Neural progenitor cell (in vitro differentiated cells): ENCODE data around the gene FYN. TPM values are rescaled to one million over a fixed set of nuclear protein-coding genes. Genes with fewer than 3 reads are reported as not detected.
A peak's percentile ranks its signal among the peaks of the same experiment; 100 is the strongest.

Experiments
- DNase-seq: peaks from one replicate; pipeline ENCODE4 v3.0.0-alpha.2; 2016; ENCODE audit warnings: low spot score
- H2AFZ ChIP-seq: fragments of 200-600 bp; sonication (generic); replicated peaks from 2 replicates; pipeline ENCODE4 v1.6.1; 2016; ENCODE audit warnings: antibody characterized with exemption
- H3F3A ChIP-seq: fragments of 200-600 bp; sonication (generic); 2 replicates; pipeline ENCODE4 v1.6.1; 2016; ENCODE audit warnings: antibody characterized with exemption, low read depth
- H3K27ac ChIP-seq: fragments of 200-600 bp; sonication (generic); 2 replicates; pipeline ENCODE4 v1.5.1; 2016; ENCODE audit warnings: mild to moderate bottlenecking
- H3K27me3 ChIP-seq: fragments of 200-600 bp; sonication (generic); 2 replicates; pipeline ENCODE4 v1.6.1; 2016; ENCODE audit warnings: mild to moderate bottlenecking, moderate library complexity
- H3K36me3 ChIP-seq: fragments of 200-600 bp; sonication (generic); 2 replicates; pipeline ENCODE4 v1.5.1; 2016
- H3K4me1 ChIP-seq: fragments of 200-600 bp; sonication (generic); 2 replicates; pipeline ENCODE4 v1.6.1; 2016; ENCODE audit warnings: mixed run types
- H3K4me2 ChIP-seq: fragments of 200-600 bp; sonication (generic); 2 replicates; pipeline ENCODE4 v1.6.1; 2016
- H3K4me3 ChIP-seq: fragments of 200-600 bp; sonication (generic); 2 replicates; pipeline ENCODE4 v1.5.1; 2016
- H3K79me2 ChIP-seq: fragments of 200-600 bp; sonication (generic); 2 replicates; pipeline ENCODE4 v1.6.1; 2016; ENCODE audit warnings: low read depth
- H3K9ac ChIP-seq: fragments of 200-600 bp; sonication (generic); 2 replicates; pipeline ENCODE4 v1.6.1; 2016
- H3K9me3 ChIP-seq: fragments of 200-600 bp; sonication (generic); 2 replicates; pipeline ENCODE4 v1.5.1; 2016; ENCODE audit warnings: low read depth
- H4K20me1 ChIP-seq: fragments of 200-600 bp; sonication (generic); 2 replicates; pipeline ENCODE4 v1.6.1; 2016; ENCODE audit warnings: low read depth
- H3K27ac Mint-ChIP-seq: 3 replicates; pipeline ENCODE4 v1.8.0; 2021; ENCODE audit warnings: mixed read lengths
- H3K27me3 Mint-ChIP-seq: 2 replicates; pipeline ENCODE4 v1.8.0; 2022; ENCODE audit warnings: low read depth, mild to moderate bottlenecking, inconsistent platforms, moderate library complexity, mixed read lengths; ENCODE audit not compliant: insufficient read depth
- H3K36me3 Mint-ChIP-seq: 3 replicates; pipeline ENCODE4 v1.8.0; 2021; ENCODE audit warnings: mixed read lengths
- H3K4me1 Mint-ChIP-seq: 3 replicates; pipeline ENCODE4 v1.8.0; 2021; ENCODE audit warnings: mixed read lengths
- H3K4me3 Mint-ChIP-seq: 3 replicates; pipeline ENCODE4 v1.8.0; 2021; ENCODE audit warnings: mild to moderate bottlenecking, moderate library complexity, mixed read lengths
- H3K9me3 Mint-ChIP-seq: 3 replicates; pipeline ENCODE4 v1.8.0; 2020; ENCODE audit warnings: mixed read lengths
- CTCF ChIP-seq: fragments of 200-600 bp; sonication (generic); IDR thresholded peaks from 2 replicates; pipeline ENCODE4 v1.5.1; 2017; ENCODE audit warnings: antibody characterized with exemption, mild to moderate bottlenecking
- EZH2 ChIP-seq: fragments of 200-600 bp; sonication (generic); IDR thresholded peaks from 2 replicates; pipeline ENCODE4 v1.6.1; 2017; ENCODE audit warnings: antibody characterized with exemption, mild to moderate bottlenecking, moderate library complexity
- EZH2phosphoT487 ChIP-seq: fragments of 200-600 bp; sonication (generic); IDR thresholded peaks from 2 replicates; pipeline ENCODE4 v1.6.1; 2017; ENCODE audit warnings: antibody characterized with exemption
- total RNA-seq: library from RNA; depleted of rRNA; stranded (reverse); fragments of >200 nt; gene quantifications from 2 replicates; pipeline ENCODE4 v1.2.3, GENCODE V29; 2015; ENCODE audit warnings: low replicate concordance

Gene FYN
- total RNA-seq, 1 donor from 2014 or later, result 167 TPM

- no peaks in the 10 kb centered on the region for H3K9me3 ChIP-seq
- peaks cover 31% of the 10 kb centered on the region for H3K4me1 ChIP-seq
- no peak overlapping the region for H3K27ac ChIP-seq
- Mint-ChIP-seq H3K27me3 (peaks cover 2% of the 10 kb centered on the region), H3K9me3 (no peaks in the 10 kb centered on the region), H3K4me3 (peak overlapping the region; percentile 47), H3K4me1 (peaks cover 38% of the 10 kb centered on the region), H3K27ac (no peak overlapping the region), H3K36me3 (peaks cover 22% of the 10 kb centered on the region)
- peak overlapping the region; percentile 54 for H3K4me2 ChIP-seq
- no peak overlapping the region for H3K9ac ChIP-seq
- no peaks in the 10 kb centered on the region for H3K27me3 ChIP-seq
- H3K4me3 ChIP-seq, result no peak overlapping the region
- H4K20me1 ChIP-seq, result peaks cover 14% of the 10 kb centered on the region
- TF ChIP-seq CTCF (no peak), EZH2phosphoT487 (no peak), EZH2 (no peak)
- H2AFZ ChIP-seq, result no peak overlapping the region
- peak; percentile 47 for DNase-seq
- no peaks in the 10 kb centered on the region for H3K36me3 ChIP-seq
- peaks cover 5% of the 10 kb centered on the region for H3K79me2 ChIP-seq
- H3F3A ChIP-seq, result peaks cover 5% of the 10 kb centered on the region
Observed at GRCh38 chr6:111750753-111751673, 122.2 kb downstream of the FYN start.

GRCh38 chr6:111750153-111750552 is 123.1 kb downstream of the FYN start:
- peaks cover 5% of the 10 kb centered on the region for H3F3A ChIP-seq
- no peaks in the 10 kb centered on the region for H3K27me3 ChIP-seq
- H3K27ac Mint-ChIP-seq, result no peak overlapping the region
- peaks cover 46% of the 10 kb centered on the region for H3K4me1 Mint-ChIP-seq
- no peak overlapping the region for H3K4me3 Mint-ChIP-seq
- peaks cover 15% of the 10 kb centered on the region for H4K20me1 ChIP-seq
- no peak for TF ChIP-seq CTCF
- no peak for TF ChIP-seq EZH2
- TF ChIP-seq EZH2phosphoT487, result no peak
- H3K4me1 ChIP-seq, result peaks cover 38% of the 10 kb centered on the region
- H3K79me2 ChIP-seq, result peaks cover 5% of the 10 kb centered on the region
- H3K27ac ChIP-seq, result no peak overlapping the region
- H3K36me3 Mint-ChIP-seq, result peaks cover 22% of the 10 kb centered on the region
- no peaks in the 10 kb centered on the region for H3K9me3 ChIP-seq
- H3K9ac ChIP-seq, result no peak overlapping the region
- H2AFZ ChIP-seq, result no peak overlapping the region
- no peak overlapping the region for H3K4me2 ChIP-seq
- no peak overlapping the region for H3K4me3 ChIP-seq
- no peaks in the 10 kb centered on the region for H3K36me3 ChIP-seq
- peaks cover 4% of the 10 kb centered on the region for H3K27me3 Mint-ChIP-seq
- no peaks in the 10 kb centered on the region for H3K9me3 Mint-ChIP-seq
- no peak for DNase-seq

GRCh38 chr6:111748231-111748647 is 125.0 kb downstream of the FYN start:
- Histone ChIP-seq H3K27ac (no peak overlapping the region), H4K20me1 (peaks cover 18% of the 10 kb centered on the region), H3F3A (peaks cover 5% of the 10 kb centered on the region), H3K4me3 (no peak overlapping the region), H3K9me3 (no peaks in the 10 kb centered on the region), H3K36me3 (no peaks in the 10 kb centered on the region), H3K4me2 (no peak overlapping the region), H3K79me2 (peaks cover 5% of the 10 kb centered on the region), H3K9ac (no peak overlapping the region), H2AFZ (no peak overlapping the region), H3K27me3 (no peaks in the 10 kb centered on the region), H3K4me1 (peaks cover 52% of the 10 kb centered on the region)
- H3K9me3 Mint-ChIP-seq, result no peaks in the 10 kb centered on the region
- DNase-seq, result no peak
- peaks cover 2% of the 10 kb centered on the region for H3K27me3 Mint-ChIP-seq
- peaks cover 10% of the 10 kb centered on the region for H3K36me3 Mint-ChIP-seq
- TF ChIP-seq EZH2phosphoT487, result no peak
- H3K27ac Mint-ChIP-seq, result no peak overlapping the region
- H3K4me1 Mint-ChIP-seq, result peaks cover 65% of the 10 kb centered on the region
- no peak overlapping the region for H3K4me3 Mint-ChIP-seq

GRCh38 chr6:111747829-111748228 is 125.4 kb downstream of the FYN start:
- no peak overlapping the region for H3K27ac Mint-ChIP-seq

More at GRCh38 chr6:111747829-111748228, 125.4 kb downstream of the FYN start:
- H3K27ac ChIP-seq, result no peak overlapping the region
- Mint-ChIP-seq H3K4me3 (no peak overlapping the region), H3K27me3 (peaks cover 2% of the 10 kb centered on the region), H3K9me3 (no peaks in the 10 kb centered on the region), H3K36me3 (peaks cover 10% of the 10 kb centered on the region), H3K4me1 (peaks cover 68% of the 10 kb centered on the region)
- peaks cover 52% of the 10 kb centered on the region for H3K4me1 ChIP-seq
- H3K4me2 ChIP-seq, result no peak overlapping the region
- H3K9me3 ChIP-seq, result no peaks in the 10 kb centered on the region
- no peak overlapping the region for H2AFZ ChIP-seq
- peaks cover 5% of the 10 kb centered on the region for H3K79me2 ChIP-seq
- H4K20me1 ChIP-seq, result peaks cover 18% of the 10 kb centered on the region
- H3K9ac ChIP-seq, result no peak overlapping the region
- DNase-seq, result no peak
- no peak overlapping the region for H3K4me3 ChIP-seq
- no peaks in the 10 kb centered on the region for H3K36me3 ChIP-seq
- TF ChIP-seq EZH2, result no peak
- TF ChIP-seq CTCF, result no peak
- TF ChIP-seq EZH2phosphoT487, result no peak
- H3K27me3 ChIP-seq, result no peaks in the 10 kb centered on the region
- H3F3A ChIP-seq, result peaks cover 5% of the 10 kb centered on the region
